DLD1 (cell line): Measurements from ENCODE around the gene SPINT3.

Experiments
- in situ Hi-C: cut with HindIII; loops from 2 replicates; pipeline ENCODE4 v1.10.0; 2017; ENCODE audit warnings: low sequenced_read_pairs

Gene SPINT3

GRCh38 chr20:45463709-45464108 is 51.7 kb downstream of the SPINT3 start:
- in situ Hi-C loops = no loop called here

- in situ Hi-C loops = no loop called here
These were observed 52.5 kb downstream of the SPINT3 start for GRCh38 chr20:45462711-45463509.
